ENCODE results near the gene ITSN1.
A peak's percentile ranks its signal among the peaks of the same experiment; 100 is the strongest.

The ITSN1 gene

GRCh38 chr21:33685613-33686197 is 43.4 kb downstream of the ITSN1 start:
- H4K12ac ChIP-seq (ENCODE audit: low read depth, low read length): no peak overlapping the region
- peak in 1 of 2 donors; percentile 47 for DNase-seq
- no peaks in the 10 kb centered on the region for H3K9me3 ChIP-seq (ENCODE audit: insufficient read depth, low read depth, low read length)
- no peak overlapping the region for H2BK5ac ChIP-seq (ENCODE audit: low read depth, low read length, poor library complexity)
- no peak overlapping the region for H2AK5ac ChIP-seq (ENCODE audit: low read length)
- H3K14ac ChIP-seq (ENCODE audit: low read length): no peak overlapping the region
- no peak overlapping the region for H2BK12ac ChIP-seq (ENCODE audit: low read length)
- H3K23ac ChIP-seq (ENCODE audit: low read length): no peak overlapping the region
- no peak overlapping the region for H3K18ac ChIP-seq (ENCODE audit: low read length)
- H3K27ac ChIP-seq (ENCODE audit: low read depth, low read length): peak overlapping the region; percentile 19
- H3K4me1 ChIP-seq (ENCODE audit: control insufficient read depth in 1 of 2, insufficient read depth in 2 of 2, low read length in 2 of 2): peaks cover 8 to 18% of the 10 kb centered on the region in 2 experiments
- H3K4me2 ChIP-seq (ENCODE audit: low read length): no peak overlapping the region
- no peak overlapping the region for H2BK120ac ChIP-seq (ENCODE audit: insufficient read depth, low read length, poor library complexity)
- peaks cover 4% of the 10 kb centered on the region for H3K79me1 ChIP-seq (ENCODE audit: low read length)
- no peak overlapping the region for H4K8ac ChIP-seq (ENCODE audit: low read depth, low read length)
- H3K9ac ChIP-seq (ENCODE audit: low read length): no peak overlapping the region
- no peaks in the 10 kb centered on the region for H3K27me3 ChIP-seq (ENCODE audit: insufficient read depth, low read length)
- H4K91ac ChIP-seq (ENCODE audit: low read depth, low read length): no peak overlapping the region
- H3K79me2 ChIP-seq (ENCODE audit: control insufficient read depth, insufficient read depth, low read length, poor library complexity): peaks cover 10% of the 10 kb centered on the region
- H2AFZ ChIP-seq (ENCODE audit: insufficient read depth, low read length, poor library complexity): no peak overlapping the region
- H3K4ac ChIP-seq (ENCODE audit: low read depth, low read length): no peak overlapping the region
- no peaks in the 10 kb centered on the region for H3K36me3 ChIP-seq (ENCODE audit: control insufficient read depth in 1 of 2, insufficient read depth in 2 of 2, low read length in 2 of 2)
- no peak overlapping the region for H3K4me3 ChIP-seq (ENCODE audit: low read depth, low read length)

GRCh38 chr21:33686386-33686785 is 44.1 kb downstream of the ITSN1 start:
- Histone ChIP-seq H3K79me1 (ENCODE audit: low read length) (peaks cover 4% of the 10 kb centered on the region), H3K79me2 (ENCODE audit: control insufficient read depth, insufficient read depth, low read length, poor library complexity) (peaks cover 8% of the 10 kb centered on the region), H3K36me3 (ENCODE audit: control insufficient read depth in 1 of 2, insufficient read depth in 2 of 2, low read length in 2 of 2) (no peaks in the 10 kb centered on the region), H3K9ac (ENCODE audit: low read length) (no peak overlapping the region), H2BK120ac (ENCODE audit: insufficient read depth, low read length, poor library complexity) (peak overlapping the region; percentile 46), H3K27ac (ENCODE audit: low read depth, low read length) (peak overlapping the region; percentile 6), H3K23ac (ENCODE audit: low read length) (no peak overlapping the region), H4K8ac (ENCODE audit: low read depth, low read length) (no peak overlapping the region), H3K27me3 (ENCODE audit: insufficient read depth, low read length) (no peaks in the 10 kb centered on the region), H3K4me2 (ENCODE audit: low read length) (peak overlapping the region; percentile 13), H4K91ac (ENCODE audit: low read depth, low read length) (no peak overlapping the region), H3K4me3 (ENCODE audit: low read depth, low read length) (no peak overlapping the region), H2AK5ac (ENCODE audit: low read length) (no peak overlapping the region), H3K9me3 (ENCODE audit: insufficient read depth, low read depth, low read length) (no peaks in the 10 kb centered on the region), H3K14ac (ENCODE audit: low read length) (no peak overlapping the region), H3K4ac (ENCODE audit: low read depth, low read length) (peak overlapping the region; percentile 40), H4K12ac (ENCODE audit: low read depth, low read length) (no peak overlapping the region), H3K4me1 (ENCODE audit: control insufficient read depth in 1 of 2, insufficient read depth in 2 of 2, low read length in 2 of 2) (peaks cover 8 to 14% of the 10 kb centered on the region in 2 experiments), H2BK5ac (ENCODE audit: low read depth, low read length, poor library complexity) (no peak overlapping the region), H2AFZ (ENCODE audit: insufficient read depth, low read length, poor library complexity) (no peak overlapping the region), H2BK12ac (ENCODE audit: low read length) (no peak overlapping the region), H3K18ac (ENCODE audit: low read length) (peak overlapping the region; percentile 71)
- WGBS (ENCODE audit: extremely low coverage, insufficient coverage, insufficient read length): no CpG with 5 or more reads among the region's 3 CpGs
- DNase-seq: no peak

GRCh38 chr21:33687634-33688033 is 45.3 kb downstream of the ITSN1 start:
- Histone ChIP-seq H3K14ac (ENCODE audit: low read length) (no peak overlapping the region), H3K36me3 (ENCODE audit: control insufficient read depth in 1 of 2, insufficient read depth in 2 of 2, low read length in 2 of 2) (no peaks in the 10 kb centered on the region), H3K9ac (ENCODE audit: low read length) (no peak overlapping the region), H2AFZ (ENCODE audit: insufficient read depth, low read length, poor library complexity) (no peak overlapping the region), H3K23ac (ENCODE audit: low read length) (no peak overlapping the region), H3K27me3 (ENCODE audit: insufficient read depth, low read length) (no peaks in the 10 kb centered on the region), H3K79me2 (ENCODE audit: control insufficient read depth, insufficient read depth, low read length, poor library complexity) (peaks cover 8% of the 10 kb centered on the region), H3K4me3 (ENCODE audit: low read depth, low read length) (no peak overlapping the region), H4K91ac (ENCODE audit: low read depth, low read length) (no peak overlapping the region), H3K4ac (ENCODE audit: low read depth, low read length) (no peak overlapping the region), H3K79me1 (ENCODE audit: low read length) (peaks cover under 1% of the 10 kb centered on the region), H3K4me2 (ENCODE audit: low read length) (no peak overlapping the region), H2AK5ac (ENCODE audit: low read length) (no peak overlapping the region), H2BK120ac (ENCODE audit: insufficient read depth, low read length, poor library complexity) (no peak overlapping the region), H2BK12ac (ENCODE audit: low read length) (no peak overlapping the region), H4K12ac (ENCODE audit: low read depth, low read length) (no peak overlapping the region), H3K9me3 (ENCODE audit: insufficient read depth, low read depth, low read length) (no peaks in the 10 kb centered on the region), H4K8ac (ENCODE audit: low read depth, low read length) (no peak overlapping the region), H3K18ac (ENCODE audit: low read length) (no peak overlapping the region), H3K4me1 (ENCODE audit: control insufficient read depth in 1 of 2, insufficient read depth in 2 of 2, low read length in 2 of 2) (peaks cover 2 to 11% of the 10 kb centered on the region in 2 experiments), H2BK5ac (ENCODE audit: low read depth, low read length, poor library complexity) (no peak overlapping the region), H3K27ac (ENCODE audit: low read depth, low read length) (no peak overlapping the region)
- WGBS (ENCODE audit: extremely low coverage, insufficient coverage, insufficient read length): no CpG with 5 or more reads among the region's 3 CpGs
- no peak for DNase-seq

GRCh38 chr21:33688353-33688752 is 46.1 kb downstream of the ITSN1 start:
- peaks cover 2 to 10% of the 10 kb centered on the region in 2 experiments for H3K4me1 ChIP-seq (ENCODE audit: control insufficient read depth in 1 of 2, insufficient read depth in 2 of 2, low read length in 2 of 2)
- WGBS (ENCODE audit: extremely low coverage, insufficient coverage, insufficient read length): no CpG with 5 or more reads among the region's 1 CpG
- peak overlapping the region; percentile 91 for H3K4ac ChIP-seq (ENCODE audit: low read depth, low read length)
- H3K9ac ChIP-seq (ENCODE audit: low read length): no peak overlapping the region
- H4K91ac ChIP-seq (ENCODE audit: low read depth, low read length): no peak overlapping the region
- no peak overlapping the region for H2BK5ac ChIP-seq (ENCODE audit: low read depth, low read length, poor library complexity)
- no peak overlapping the region for H3K23ac ChIP-seq (ENCODE audit: low read length)
- H4K12ac ChIP-seq (ENCODE audit: low read depth, low read length): no peak overlapping the region
- no peaks in the 10 kb centered on the region for H3K9me3 ChIP-seq (ENCODE audit: insufficient read depth, low read depth, low read length)
- no peak overlapping the region for H2BK12ac ChIP-seq (ENCODE audit: low read length)
- no peak overlapping the region for H3K4me2 ChIP-seq (ENCODE audit: low read length)
- no peak overlapping the region for H4K8ac ChIP-seq (ENCODE audit: low read depth, low read length)
- H3K14ac ChIP-seq (ENCODE audit: low read length): no peak overlapping the region
- no peak overlapping the region for H3K4me3 ChIP-seq (ENCODE audit: low read depth, low read length)
- H2AFZ ChIP-seq (ENCODE audit: insufficient read depth, low read length, poor library complexity): no peak overlapping the region
- no peaks in the 10 kb centered on the region for H3K36me3 ChIP-seq (ENCODE audit: control insufficient read depth in 1 of 2, insufficient read depth in 2 of 2, low read length in 2 of 2)
- no peak overlapping the region for H3K18ac ChIP-seq (ENCODE audit: low read length)
- no peaks in the 10 kb centered on the region for H3K27me3 ChIP-seq (ENCODE audit: insufficient read depth, low read length)
- H2AK5ac ChIP-seq (ENCODE audit: low read length): no peak overlapping the region
- H3K79me2 ChIP-seq (ENCODE audit: control insufficient read depth, insufficient read depth, low read length, poor library complexity): peaks cover 10% of the 10 kb centered on the region
- no peak for DNase-seq
- no peaks in the 10 kb centered on the region for H3K79me1 ChIP-seq (ENCODE audit: low read length)
- no peak overlapping the region for H3K27ac ChIP-seq (ENCODE audit: low read depth, low read length)
- H2BK120ac ChIP-seq (ENCODE audit: insufficient read depth, low read length, poor library complexity): no peak overlapping the region
